Measurements from ENCODE around the gene ORAI2.
A peak's percentile ranks its signal among the peaks of the same experiment; 100 is the strongest.
"Not testable (repeated sequence)": the region's sequence is repeated elsewhere in the genome, so short reads cannot be mapped to it uniquely, and the experiment has no call there.

Gene ORAI2

DNA sequence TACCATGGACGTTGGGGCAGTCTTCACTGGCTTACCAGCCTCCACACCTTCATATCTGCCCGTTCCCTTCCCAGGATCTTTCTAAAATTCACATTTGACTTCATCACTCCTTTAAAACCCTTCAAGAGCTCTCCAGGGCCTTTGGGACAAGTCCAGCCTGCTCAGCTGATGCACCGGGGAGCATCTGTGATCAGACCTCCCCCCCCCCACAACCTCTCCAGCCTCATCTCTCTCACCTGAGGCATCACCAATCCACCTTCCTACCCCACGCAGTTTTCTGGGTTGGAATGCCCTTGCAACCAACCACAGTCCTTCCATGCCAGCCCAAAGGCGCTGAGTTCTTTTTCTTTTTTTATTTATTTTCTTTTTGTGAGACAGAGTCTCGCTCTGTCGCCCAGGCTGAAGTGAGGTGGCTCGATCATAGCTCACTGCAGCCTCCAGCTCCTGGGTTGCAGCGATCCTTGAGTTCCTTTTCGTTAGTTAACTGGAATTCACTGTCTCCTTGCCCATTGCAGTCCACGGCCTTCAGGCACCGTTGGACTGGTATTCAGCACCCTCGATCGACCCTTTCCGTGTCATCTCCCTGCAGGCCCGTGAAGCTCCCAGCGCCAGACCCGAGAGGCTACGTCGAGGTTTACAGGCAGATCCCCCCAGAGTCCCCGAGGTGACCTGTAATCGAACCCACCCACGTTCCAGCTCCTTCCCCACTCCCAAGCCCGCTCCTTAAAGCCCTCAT, 30.6 kb downstream of the ORAI2 start:
- Mint-ChIP-seq H3K4me3 (peak overlapping the region; percentile 94), H3K27me3 (ENCODE audit: low read depth) (no peaks in the 10 kb centered on the region), H3K9me3 (no peaks in the 10 kb centered on the region), H3K27ac (peak overlapping the region; percentile 80), H3K36me3 (ENCODE audit: low read depth) (peaks cover 7% of the 10 kb centered on the region), H3K4me1 (ENCODE audit: low read depth) (peaks cover 18% of the 10 kb centered on the region)
- DNase-seq (ENCODE audit: low spot score): no peak

DNA sequence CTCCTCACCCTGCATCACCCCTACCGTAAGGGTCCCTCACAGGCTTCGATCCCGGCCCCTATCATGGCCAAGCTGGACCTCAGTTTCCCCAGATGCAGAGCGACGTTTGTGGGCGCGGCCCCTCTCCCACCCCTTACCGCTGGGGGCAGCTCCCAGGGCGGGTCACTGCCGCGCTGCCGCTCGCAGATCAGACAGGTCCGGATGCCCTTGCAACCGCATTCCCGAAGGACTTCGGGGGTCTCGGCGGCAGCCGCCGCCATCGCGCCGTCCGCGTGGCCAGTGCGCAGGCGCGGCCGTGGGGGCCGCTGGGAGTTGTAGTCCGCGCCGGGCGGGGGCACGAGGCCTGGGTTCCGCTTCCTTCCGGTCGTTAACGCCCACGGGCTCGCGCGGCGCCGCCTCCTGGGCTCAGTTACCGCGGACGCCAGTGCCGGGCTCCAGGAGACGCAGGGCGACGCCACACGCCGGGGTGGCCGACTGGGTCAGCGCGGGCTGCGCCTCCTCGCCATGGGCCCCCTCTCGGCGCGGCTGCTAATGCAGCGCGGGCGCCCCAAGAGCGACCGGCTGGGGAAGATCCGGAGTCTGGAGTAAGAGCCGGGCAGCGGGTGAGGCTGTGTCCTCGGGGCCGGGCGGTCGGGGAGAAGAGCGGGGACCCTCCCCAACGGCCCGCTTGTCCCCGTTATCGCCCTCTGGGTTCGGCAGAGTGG, 31.4 kb downstream of the ORAI2 start, which contains the start of the genes ALKBH4 and LRWD1:
Gene ALKBH4, minus strand, starts transcription at position 287 of the 704 bp plus-strand sequence. Its CDS starts 27 bp downstream, at position 260.
Gene LRWD1, plus strand, starts transcription at position 408 of the 704 bp plus-strand sequence. Its CDS starts 97 bp downstream, at position 505.
- H3K4me1 Mint-ChIP-seq (ENCODE audit: low read depth): peaks cover 18% of the 10 kb centered on the region
- H3K27me3 Mint-ChIP-seq (ENCODE audit: low read depth): no peaks in the 10 kb centered on the region
- peak within 1 kb of the TSS; percentile 80 for H3K27ac Mint-ChIP-seq
- DNase-seq (ENCODE audit: low spot score): peak; percentile 97
- no peaks in the 10 kb centered on the region for H3K9me3 Mint-ChIP-seq
- H3K36me3 Mint-ChIP-seq (ENCODE audit: low read depth): peaks cover 7% of the 10 kb centered on the region
- peak within 1 kb of the TSS; percentile 94 for H3K4me3 Mint-ChIP-seq

DNA sequence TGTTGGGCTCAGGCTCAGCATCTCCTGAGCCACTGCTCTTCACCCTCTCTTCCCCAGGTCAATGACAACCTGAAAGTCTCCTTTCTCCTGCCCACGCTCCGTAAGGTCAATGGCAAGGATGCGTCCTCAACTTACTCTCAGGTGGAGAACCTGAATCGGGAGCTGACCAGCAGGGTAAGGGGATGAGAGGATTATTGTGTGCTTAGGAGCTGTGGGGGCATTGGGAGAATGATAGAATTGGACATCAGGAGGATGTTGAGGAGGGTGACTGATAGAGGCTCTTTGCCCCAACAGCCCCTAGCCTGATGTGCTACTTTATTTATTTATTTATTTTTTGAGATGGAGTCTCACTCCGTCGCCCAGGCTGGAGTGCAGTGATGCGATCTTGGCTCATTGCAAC, 32.7 kb downstream of the ORAI2 start:
- peaks cover 18% of the 10 kb centered on the region for H3K4me1 Mint-ChIP-seq (ENCODE audit: low read depth)
- no peak overlapping the region for H3K27ac Mint-ChIP-seq

DNA sequence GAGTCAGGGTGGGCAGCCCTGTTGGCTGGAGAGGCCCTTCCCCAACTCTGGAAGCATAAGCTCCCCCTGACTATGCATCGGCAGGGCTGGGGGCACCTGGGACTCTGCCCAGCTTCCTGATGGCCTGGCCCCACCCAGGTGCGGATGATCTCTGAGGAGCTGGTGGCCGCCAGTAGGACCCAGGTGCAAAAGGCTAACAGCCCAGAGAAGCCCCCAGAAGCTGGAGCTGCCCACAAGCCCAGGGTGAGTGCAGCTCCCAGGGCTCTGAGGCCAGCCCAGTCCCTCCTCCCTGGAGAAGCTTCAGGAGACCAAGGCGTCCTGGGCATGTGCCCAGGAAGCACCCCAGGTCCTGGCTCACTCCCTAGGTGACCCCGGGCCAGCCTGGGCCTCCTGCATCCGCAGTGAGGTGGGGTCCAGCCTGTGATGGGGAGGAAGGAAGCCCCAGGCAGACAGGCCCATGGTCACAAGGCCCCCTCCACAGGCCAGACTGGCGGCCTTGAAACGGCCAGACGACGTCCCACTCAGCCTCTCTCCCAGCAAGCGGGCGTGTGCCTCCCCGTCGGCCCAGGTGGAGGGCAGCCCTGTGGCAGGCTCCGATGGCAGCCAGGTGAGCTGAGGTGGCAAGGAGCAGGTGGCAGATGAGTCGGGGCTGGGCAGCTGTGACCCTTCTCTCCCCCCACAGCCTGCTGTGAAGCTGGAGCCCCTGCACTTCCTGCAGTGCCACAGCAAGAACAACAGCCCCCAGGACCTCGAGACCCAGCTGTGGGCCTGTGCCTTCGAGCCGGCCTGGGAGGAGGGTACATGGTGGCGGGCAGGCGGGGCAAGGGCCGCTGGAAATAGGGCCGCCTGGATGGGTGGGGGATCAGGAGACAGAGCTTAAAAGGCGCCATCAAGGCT, 34.5 kb downstream of the ORAI2 start:
- peaks cover 14% of the 10 kb centered on the region for H3K4me1 Mint-ChIP-seq (ENCODE audit: low read depth)
- H3K36me3 Mint-ChIP-seq (ENCODE audit: low read depth): peaks cover 13% of the 10 kb centered on the region
- H3K4me3 Mint-ChIP-seq: no peak overlapping the region
- no peak overlapping the region for H3K27ac Mint-ChIP-seq
- DNase-seq (ENCODE audit: low spot score): no peak
- no peaks in the 10 kb centered on the region for H3K27me3 Mint-ChIP-seq (ENCODE audit: low read depth)
- no peaks in the 10 kb centered on the region for H3K9me3 Mint-ChIP-seq

More for the DNA sequence above, 32.7 kb downstream of the ORAI2 start:
- Mint-ChIP-seq H3K27me3 (ENCODE audit: low read depth) (no peaks in the 10 kb centered on the region), H3K9me3 (no peaks in the 10 kb centered on the region), H3K36me3 (ENCODE audit: low read depth) (peaks cover 9% of the 10 kb centered on the region), H3K4me3 (peak overlapping the region; percentile 94)
- DNase-seq (ENCODE audit: low spot score): no peak

DNA sequence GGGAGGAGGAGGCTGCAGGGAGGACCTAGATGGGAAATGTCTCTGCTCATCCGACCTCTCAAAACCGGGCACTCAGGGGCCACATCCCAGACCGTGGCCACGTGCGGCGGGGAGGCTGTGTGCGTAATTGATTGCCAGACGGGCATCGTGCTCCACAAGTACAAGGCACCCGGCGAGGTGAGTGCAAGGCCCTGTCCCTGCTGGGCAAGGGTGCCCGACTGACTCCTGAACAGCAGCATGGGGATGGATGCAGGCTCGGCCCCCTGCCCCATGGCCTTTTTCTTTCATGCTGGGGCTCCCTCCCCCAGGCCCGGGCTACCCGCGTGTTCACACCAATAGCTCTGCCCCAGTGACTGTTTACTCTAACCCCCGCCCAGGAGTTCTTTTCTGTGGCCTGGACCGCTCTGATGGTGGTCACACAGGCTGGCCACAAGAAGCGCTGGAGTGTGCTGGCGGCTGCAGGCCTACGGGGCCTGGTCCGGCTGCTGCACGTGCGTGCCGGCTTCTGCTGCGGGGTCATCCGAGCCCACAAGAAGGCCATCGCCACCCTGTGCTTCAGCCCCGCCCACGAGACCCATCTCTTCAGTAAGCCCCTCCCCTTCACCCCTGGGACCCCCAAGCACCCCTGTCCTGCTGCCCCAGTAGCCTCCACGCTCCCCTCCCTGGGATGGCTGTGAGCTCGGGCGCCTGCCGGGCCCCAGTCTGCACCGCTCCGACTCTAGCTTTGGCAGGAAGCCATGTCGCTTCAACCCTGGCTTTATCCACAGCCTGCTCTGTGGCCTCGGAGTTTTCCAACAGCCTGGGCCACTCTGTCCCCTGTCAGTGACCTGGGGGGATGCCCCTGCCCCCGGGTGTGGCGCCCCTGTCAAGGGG, 35.3 kb downstream of the ORAI2 start:
- Mint-ChIP-seq H3K4me3 (no peak overlapping the region), H3K27ac (no peak overlapping the region), H3K27me3 (ENCODE audit: low read depth) (no peaks in the 10 kb centered on the region), H3K4me1 (ENCODE audit: low read depth) (peaks cover 12% of the 10 kb centered on the region), H3K36me3 (ENCODE audit: low read depth) (peaks cover 13% of the 10 kb centered on the region), H3K9me3 (no peaks in the 10 kb centered on the region)
- DNase-seq (ENCODE audit: low spot score): no peak

DNA sequence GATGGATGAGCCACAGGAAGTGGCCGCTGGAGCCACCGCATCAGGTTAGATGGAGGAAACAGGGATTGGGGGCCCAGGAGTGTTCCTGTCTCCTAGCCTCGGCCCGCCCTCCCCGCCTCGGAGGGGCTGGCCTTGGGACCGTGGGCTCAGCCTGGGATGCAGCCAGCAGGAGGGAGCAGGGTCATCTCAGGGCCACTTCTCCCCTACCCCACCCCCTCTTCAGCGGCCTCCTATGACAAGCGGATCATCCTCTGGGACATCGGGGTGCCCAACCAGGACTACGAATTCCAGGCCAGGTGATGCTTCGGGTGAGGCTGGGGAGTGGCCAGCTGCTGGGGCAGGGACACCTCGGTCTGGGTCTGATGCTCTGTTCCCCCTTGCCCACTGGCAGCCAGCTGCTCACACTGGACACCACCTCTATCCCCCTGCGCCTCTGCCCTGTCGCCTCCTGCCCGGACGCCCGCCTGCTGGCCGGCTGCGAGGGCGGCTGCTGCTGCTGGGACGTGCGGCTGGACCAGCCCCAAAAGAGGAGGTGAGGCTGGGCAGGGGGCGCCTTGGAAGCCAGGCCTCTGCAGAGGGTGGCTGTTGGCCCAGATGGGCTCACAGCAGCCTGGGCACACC, 36.1 kb downstream of the ORAI2 start:
- DNase-seq (ENCODE audit: low spot score): no peak
- H3K27me3 Mint-ChIP-seq (ENCODE audit: low read depth): no peaks in the 10 kb centered on the region
- H3K4me1 Mint-ChIP-seq (ENCODE audit: low read depth): peaks cover 7% of the 10 kb centered on the region
- no peak overlapping the region for H3K4me3 Mint-ChIP-seq
- H3K27ac Mint-ChIP-seq: no peak overlapping the region
- no peaks in the 10 kb centered on the region for H3K9me3 Mint-ChIP-seq
- H3K36me3 Mint-ChIP-seq (ENCODE audit: low read depth): peaks cover 13% of the 10 kb centered on the region

DNA sequence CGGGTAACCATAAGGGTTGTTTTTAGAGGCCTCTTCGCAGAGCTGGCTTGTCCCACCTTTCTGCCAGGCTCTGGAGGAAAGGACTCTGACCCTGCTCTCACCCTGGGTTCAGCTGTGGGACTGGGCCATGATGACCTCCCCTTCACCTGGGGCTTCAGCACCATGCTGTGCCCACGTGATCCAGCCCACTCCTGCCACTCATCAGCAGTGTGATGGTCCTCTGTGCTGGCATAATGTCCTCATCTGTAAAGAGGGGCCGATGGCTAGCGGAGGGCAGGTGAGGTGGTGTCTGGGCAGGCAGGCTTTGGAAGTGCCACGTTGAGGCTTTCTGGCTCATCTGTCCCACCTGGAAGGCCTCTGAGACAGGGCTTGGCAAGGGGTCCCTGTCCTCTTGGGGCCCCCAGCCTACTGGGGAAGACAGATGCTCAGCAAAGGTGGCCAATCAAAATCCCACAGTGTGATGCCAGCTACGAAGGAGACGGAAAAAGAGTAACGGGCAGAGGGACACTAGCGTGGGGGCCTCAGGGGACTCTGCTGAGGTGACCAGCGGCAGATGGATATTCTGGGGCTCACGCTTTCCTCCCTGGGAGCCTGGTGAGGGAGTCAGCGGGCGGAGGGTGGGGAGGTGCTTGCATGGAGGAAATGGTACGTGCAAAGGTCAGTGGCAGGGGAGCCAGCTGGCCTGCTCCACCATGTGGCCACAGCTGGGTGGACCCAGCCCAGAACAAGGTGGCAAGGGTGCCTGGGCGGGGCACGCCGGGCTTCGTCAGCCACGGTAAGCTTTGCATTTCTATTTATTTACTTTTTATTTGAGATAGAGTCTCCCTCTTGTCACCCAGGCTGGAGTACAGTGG, 36.8 kb downstream of the ORAI2 start:
- Mint-ChIP-seq H3K36me3 (ENCODE audit: low read depth) (peaks cover 13% of the 10 kb centered on the region), H3K27me3 (ENCODE audit: low read depth) (no peaks in the 10 kb centered on the region), H3K4me3 (no peak overlapping the region), H3K4me1 (ENCODE audit: low read depth) (peaks cover 7% of the 10 kb centered on the region), H3K9me3 (no peaks in the 10 kb centered on the region), H3K27ac (no peak overlapping the region)
- DNase-seq (ENCODE audit: low spot score): no peak

DNA sequence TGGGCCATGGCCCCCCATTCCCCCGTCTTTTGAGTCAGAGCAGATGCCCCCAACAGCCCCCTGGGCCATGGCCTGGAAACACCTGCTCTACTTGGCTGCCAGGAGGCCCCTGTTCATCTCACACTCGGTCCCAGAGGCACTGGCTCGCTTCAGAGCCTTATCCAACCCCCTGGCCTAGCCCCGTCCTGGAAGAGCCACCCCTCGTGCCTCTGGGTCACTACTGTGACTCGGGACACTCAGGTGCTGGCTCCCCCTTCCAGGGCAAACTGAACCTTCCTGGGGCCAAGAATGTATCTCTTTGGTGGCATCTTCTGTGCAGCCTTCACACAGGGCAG, 38.4 kb downstream of the ORAI2 start:
- H3K27ac Mint-ChIP-seq: peak overlapping the region; percentile 49
- no peak for DNase-seq (ENCODE audit: low spot score)
- no peaks in the 10 kb centered on the region for H3K27me3 Mint-ChIP-seq (ENCODE audit: low read depth)

DNA sequence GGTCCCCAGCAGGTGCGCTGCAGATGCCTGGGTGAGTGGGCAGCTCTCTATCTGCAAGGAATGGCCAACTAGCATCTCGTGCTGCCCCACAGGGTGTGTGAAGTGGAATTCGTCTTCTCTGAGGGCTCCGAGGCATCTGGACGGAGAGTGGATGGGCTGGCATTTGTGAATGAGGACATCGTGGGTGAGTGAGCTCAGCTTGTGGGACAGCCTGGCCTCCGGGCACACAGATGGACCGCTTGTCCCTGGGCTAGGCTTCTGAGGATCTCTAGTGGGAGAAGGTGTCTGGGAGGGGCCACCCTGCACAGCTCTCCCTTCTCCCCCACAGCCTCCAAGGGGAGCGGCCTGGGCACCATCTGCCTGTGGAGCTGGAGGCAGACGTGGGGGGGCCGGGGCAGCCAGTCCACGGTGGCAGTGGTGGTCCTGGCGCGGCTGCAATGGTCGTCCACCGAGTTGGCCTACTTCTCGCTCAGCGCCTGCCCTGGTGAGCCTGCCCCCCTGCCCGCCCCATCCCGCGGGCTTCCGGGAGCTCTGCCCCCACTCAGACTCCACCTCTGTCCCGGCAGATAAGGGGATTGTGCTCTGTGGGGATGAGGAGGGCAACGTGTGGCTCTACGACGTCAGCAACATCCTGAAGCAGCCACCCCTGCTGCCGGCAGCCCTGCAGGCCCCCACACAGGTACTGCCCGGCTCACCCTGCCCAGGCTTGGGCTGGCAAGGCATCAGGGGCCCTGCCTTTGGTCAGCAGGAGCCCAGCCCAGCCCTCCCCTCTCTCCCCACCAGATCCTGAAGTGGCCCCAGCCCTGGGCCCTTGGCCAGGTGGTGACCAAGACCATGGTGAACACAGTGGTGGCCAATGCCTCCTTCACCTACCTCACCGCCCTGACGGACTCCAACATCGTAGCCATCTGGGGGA, 39.0 kb downstream of the ORAI2 start:
- DNase-seq (ENCODE audit: low spot score): no peak
- Mint-ChIP-seq H3K9me3 (no peaks in the 10 kb centered on the region), H3K4me1 (ENCODE audit: low read depth) (no peaks in the 10 kb centered on the region), H3K4me3 (no peak overlapping the region), H3K27me3 (ENCODE audit: low read depth) (no peaks in the 10 kb centered on the region), H3K27ac (peak overlapping the region; percentile 49), H3K36me3 (ENCODE audit: low read depth) (peaks cover 10% of the 10 kb centered on the region)

More for the DNA sequence above, 38.4 kb downstream of the ORAI2 start:
- Mint-ChIP-seq H3K4me1 (ENCODE audit: low read depth) (peaks cover 2% of the 10 kb centered on the region), H3K4me3 (no peak overlapping the region), H3K9me3 (no peaks in the 10 kb centered on the region), H3K36me3 (ENCODE audit: low read depth) (peaks cover 12% of the 10 kb centered on the region)

DNA sequence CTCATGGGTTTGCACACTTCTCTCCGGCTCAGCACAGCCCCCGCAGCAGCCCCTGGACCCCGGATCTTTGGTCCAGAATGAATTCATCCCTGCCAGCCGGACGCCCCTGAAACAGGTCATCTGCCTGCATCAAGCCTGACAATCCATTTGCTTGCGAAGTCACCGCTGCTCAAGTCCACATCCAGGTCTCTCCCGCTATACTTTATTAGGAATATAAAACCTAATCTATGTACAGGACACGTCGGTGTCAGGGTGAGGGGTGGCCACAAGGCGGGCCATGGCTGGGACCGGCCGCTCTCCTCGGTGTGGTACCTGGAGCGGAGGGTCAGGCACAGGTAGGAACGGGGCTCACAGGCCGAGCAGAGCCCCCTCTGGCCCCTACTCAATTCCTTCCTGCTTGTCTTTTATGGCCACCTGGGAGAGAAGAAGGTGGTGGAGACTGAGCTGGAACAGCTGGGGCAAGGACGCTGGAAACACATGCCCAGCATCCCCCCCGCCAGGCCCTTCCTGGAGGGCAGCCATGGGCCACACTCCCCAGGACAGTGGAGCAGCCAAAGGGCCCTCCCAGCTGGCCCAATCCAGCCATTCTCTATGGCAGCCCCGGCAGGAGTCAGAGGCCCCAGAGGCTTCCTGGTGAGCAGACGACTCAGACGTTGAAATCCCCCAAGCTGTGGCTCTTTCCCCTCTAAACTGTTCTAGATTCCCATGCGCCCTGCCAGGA, 40.1 kb downstream of the ORAI2 start:
- Mint-ChIP-seq H3K9me3 (no peaks in the 10 kb centered on the region), H3K4me3 (no peak overlapping the region), H3K36me3 (ENCODE audit: low read depth) (peaks cover 10% of the 10 kb centered on the region), H3K4me1 (ENCODE audit: low read depth) (no peaks in the 10 kb centered on the region), H3K27ac (no peak overlapping the region), H3K27me3 (ENCODE audit: low read depth) (no peaks in the 10 kb centered on the region)
- no peak for DNase-seq (ENCODE audit: low spot score)

DNA sequence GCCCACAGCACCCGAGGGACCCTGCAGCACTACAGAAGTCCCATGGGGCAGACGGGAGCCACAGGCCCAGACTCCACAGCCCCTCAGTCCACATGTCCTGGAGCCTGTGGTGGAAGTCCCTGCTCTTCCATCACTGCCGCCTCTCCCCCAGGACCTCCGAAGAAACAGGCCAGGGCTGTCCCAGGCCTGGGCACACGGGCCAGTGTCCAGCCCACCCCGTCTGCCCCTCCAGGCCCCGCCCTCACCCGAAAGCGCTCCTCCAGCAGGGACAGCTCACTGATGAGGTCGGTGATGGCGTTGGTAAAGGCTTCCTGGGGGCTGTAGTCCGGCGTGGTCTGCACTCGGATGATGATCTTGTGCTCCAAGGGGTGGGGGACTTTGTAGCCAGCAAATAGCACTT, 40.7 kb downstream of the ORAI2 start:
- H3K9me3 Mint-ChIP-seq; H3K4me3 Mint-ChIP-seq; H3K4me1 Mint-ChIP-seq (ENCODE audit: low read depth); DNase-seq (ENCODE audit: low spot score); H3K27ac Mint-ChIP-seq; H3K27me3 Mint-ChIP-seq (ENCODE audit: low read depth): not testable (repeated sequence)
- H3K36me3 Mint-ChIP-seq (ENCODE audit: low read depth): peaks cover 10% of the 10 kb centered on the region

All from T-helper 2 cell treated with Interferon-gamma antibody and Interleukin-4, amounts not matched to agents 5 μg/mL and 100 μg/mL, for 36 hours (primary cell).